ENCODE results near the gene MAP7.

MAP7 gene

GRCh38 chr6:136370988-136371728, 179.1 kb downstream of the MAP7 start:
- DNase-seq, result no peak

GRCh38 chr6:136365776-136366354, 184.4 kb downstream of the MAP7 start:
- DNase-seq, result no peak

- no peak for DNase-seq
Observed at GRCh38 chr6:136362421-136363356, 187.5 kb downstream of the MAP7 start.

GRCh38 chr6:136361787-136362186, 188.4 kb downstream of the MAP7 start:
- DNase-seq, result no peak

GRCh38 chr6:136360783-136361182, 189.4 kb downstream of the MAP7 start:
- DNase-seq, result no peak

GRCh38 chr6:136359851-136360250, 190.4 kb downstream of the MAP7 start:
- DNase-seq, result no peak

- peak; percentile 53 for DNase-seq
Observed at GRCh38 chr6:136351518-136352110, 198.6 kb downstream of the MAP7 start.

GRCh38 chr6:136350914-136351313, 199.3 kb downstream of the MAP7 start:
- no peak for DNase-seq

GRCh38 chr6:136347847-136348246, 202.4 kb downstream of the MAP7 start:
- DNase-seq, result no peak

- DNase-seq, result no peak
Observed at GRCh38 chr6:136345145-136345544, 205.1 kb downstream of the MAP7 start.

GRCh38 chr6:136344420-136344819, 205.8 kb downstream of the MAP7 start:
- DNase-seq, result no peak

GRCh38 chr6:136343700-136344099, 206.5 kb downstream of the MAP7 start:
- DNase-seq, result no peak

GRCh38 chr6:136343275-136343674, 206.9 kb downstream of the MAP7 start:
- no peak for DNase-seq

GRCh38 chr6:136341967-136342366, 208.3 kb downstream of the MAP7 start:
- DNase-seq, result no peak

GRCh38 chr6:136341367-136341766, 208.9 kb downstream of the MAP7 start:
- DNase-seq, result no peak

GRCh38 chr6:136338486-136338885, 211.7 kb downstream of the MAP7 start:
- no peak for DNase-seq

GRCh38 chr6:136337606-136338005, 212.6 kb downstream of the MAP7 start:
- DNase-seq, result no peak

- no peak for DNase-seq
Observed at GRCh38 chr6:136337121-136337520, 213.1 kb downstream of the MAP7 start.

- DNase-seq, result no peak
Observed at GRCh38 chr6:136335736-136336363, 214.4 kb downstream of the MAP7 start.

GRCh38 chr6:136334853-136335252, 215.4 kb downstream of the MAP7 start:
- DNase-seq, result no peak

- no peak for DNase-seq
Observed at GRCh38 chr6:136334465-136334846, 215.8 kb downstream of the MAP7 start.

GRCh38 chr6:136333824-136334464, 216.3 kb downstream of the MAP7 start:
- no peak for DNase-seq
